IMR-90 (cell line): ENCODE measurements around the gene PCDH1. TPM values are rescaled to one million over a fixed set of nuclear protein-coding genes. Genes with fewer than 3 reads are reported as not detected.

Experiments
- ATAC-seq: fragments of 200-7000 bp; cut with Tn5 transposase; 2 replicates; pipeline ENCODE4 v1.9.1; 2020; ENCODE audit warnings: low read depth, mild to moderate bottlenecking, moderate library complexity
- BruUV-seq: library from RNA; stranded (reverse); fragments of 400-500 nt; replicated peaks from 2 replicates; lab custom pipeline; 2021; lab: Mats Ljungman, UMichigan
- CTCF ChIA-PET: fragments of 300-600 bp; formaldehyde crosslinking; extraction: SDS; loops from one replicate; lab custom pipeline; 2021; ENCODE audit warnings: antibody characterized with exemption; lab: Yijun Ruan, JAX
- POLR2A ChIA-PET: fragments of 300-600 bp; sonication (Branson Sonifier 250); formaldehyde crosslinking; loops from one replicate; lab custom pipeline; 2022; ENCODE audit warnings: antibody characterized with exemption; ENCODE audit not compliant: unreplicated experiment; lab: Charles Lee
- DNase-seq: peaks from one replicate; pipeline ENCODE4 v3.0.0; 2013
- H2AFZ ChIP-seq: replicated peaks from 2 replicates; pipeline ENCODE3; 2013; ENCODE audit warnings: low read length, mild to moderate bottlenecking; ENCODE audit not compliant: poor library complexity
- H2AK5ac ChIP-seq: 2 replicates; pipeline ENCODE4 v1.6.1; 2013; ENCODE audit warnings: low read depth, low read length, inconsistent platforms
- H2AK9ac ChIP-seq: replicated peaks from 2 replicates; pipeline ENCODE3; 2013; ENCODE audit warnings: mild to moderate bottlenecking, low read depth, low read length, moderate library complexity; ENCODE audit not compliant: poor library complexity
- H2BK120ac ChIP-seq: 2 replicates; pipeline ENCODE4 v1.6.1; 2013; ENCODE audit warnings: low read depth, low read length, inconsistent platforms
- H2BK15ac ChIP-seq: 3 replicates; pipeline ENCODE4 v1.6.1; 2013; ENCODE audit warnings: low read depth, low read length, inconsistent platforms
- H2BK20ac ChIP-seq: 2 replicates; pipeline ENCODE4 v1.6.1; 2013; ENCODE audit warnings: low read depth, mild to moderate bottlenecking, inconsistent platforms, low read length, moderate library complexity
- H2BK5ac ChIP-seq: 2 replicates; pipeline ENCODE4 v1.6.1; 2013; ENCODE audit warnings: mild to moderate bottlenecking, low read depth, low read length, inconsistent platforms; ENCODE audit not compliant: poor library complexity, severe bottlenecking
- H3K14ac ChIP-seq: replicated peaks from 2 replicates; pipeline ENCODE4 v1.6.1; 2013; ENCODE audit warnings: low read depth, low read length, inconsistent platforms
- H3K18ac ChIP-seq: 2 replicates; pipeline ENCODE4 v1.6.1; 2013; ENCODE audit warnings: low read depth, low read length, control low read depth
- H3K23ac ChIP-seq: 2 replicates; pipeline ENCODE4 v1.6.1; 2013; ENCODE audit warnings: low read depth, low read length, inconsistent platforms
- H3K27ac ChIP-seq: 2 replicates; pipeline ENCODE4 v1.5.1; 2013; ENCODE audit warnings: mild to moderate bottlenecking, control low read depth, low read length; ENCODE audit not compliant: insufficient read depth
- H3K27me3 ChIP-seq: 2 replicates; pipeline ENCODE4 v1.6.1; 2013; ENCODE audit warnings: low read length; ENCODE audit not compliant: control insufficient read depth, insufficient read depth
- H3K36me3 ChIP-seq: 2 replicates; pipeline ENCODE4 v1.6.1; 2013; ENCODE audit warnings: low read length, mixed read lengths; ENCODE audit not compliant: control insufficient read depth, insufficient read depth
- H3K4ac ChIP-seq: 2 replicates; pipeline ENCODE4 v1.6.1; 2013; ENCODE audit warnings: low read depth, low read length, inconsistent platforms
- H3K4me1 ChIP-seq: 2 replicates; pipeline ENCODE4 v1.6.1; 2013; ENCODE audit warnings: low read length, mixed read lengths; ENCODE audit not compliant: control insufficient read depth, insufficient read depth
- H3K4me2 ChIP-seq: 2 replicates; pipeline ENCODE4 v1.6.1; 2013; ENCODE audit warnings: low read depth, mild to moderate bottlenecking, control low read depth, low read length, moderate library complexity
- H3K4me3 ChIP-seq: 2 replicates; pipeline ENCODE4 v1.5.1; 2013; ENCODE audit warnings: low read depth, mild to moderate bottlenecking, control low read depth, low read length, moderate library complexity; ENCODE audit not compliant: insufficient read depth
- H3K56ac ChIP-seq: 2 replicates; pipeline ENCODE4 v1.6.1; 2013; ENCODE audit warnings: low read length, inconsistent platforms; ENCODE audit not compliant: insufficient read depth; ENCODE audit errors: extremely low read depth
- H3K79me1 ChIP-seq, 2 experiments: 2 replicates each; pipeline ENCODE4 v1.6.1; 2013; ENCODE audit warnings: low read length in 2 of 2, inconsistent platforms in 1 of 2, low read depth in 1 of 2
- H3K9ac ChIP-seq: 2 replicates; pipeline ENCODE4 v1.6.1; 2013; ENCODE audit warnings: low read depth, low read length, control low read depth
- H3K9me1 ChIP-seq: 2 replicates; pipeline ENCODE4 v1.6.1; 2013; ENCODE audit warnings: low read length, inconsistent platforms; ENCODE audit not compliant: insufficient read depth
- H3K9me3 ChIP-seq: 2 replicates; pipeline ENCODE4 v1.6.1; 2013; ENCODE audit warnings: low read length; ENCODE audit not compliant: control insufficient read depth, insufficient read depth
- H4K20me1 ChIP-seq: 2 replicates; pipeline ENCODE4 v1.6.1; 2013; ENCODE audit warnings: low read length, inconsistent platforms; ENCODE audit not compliant: insufficient read depth
- H4K5ac ChIP-seq: 2 replicates; pipeline ENCODE4 v1.6.1; 2013; ENCODE audit warnings: mild to moderate bottlenecking, low read depth, low read length, control low read depth
- H4K8ac ChIP-seq, 2 experiments: 2 replicates each; pipeline ENCODE4 v1.6.1; 2013; ENCODE audit warnings: low read depth in 2 of 2, low read length in 2 of 2, control low read depth in 1 of 2, inconsistent platforms in 1 of 2
- H4K91ac ChIP-seq: 2 replicates; pipeline ENCODE4 v1.6.1; 2013; ENCODE audit warnings: low read depth, low read length, inconsistent platforms; ENCODE audit not compliant: insufficient read depth
- BHLHE40 ChIP-seq: fragments of 150-350 bp; IDR thresholded peaks from 2 replicates; pipeline ENCODE4 v1.6.1; 2016; ENCODE audit warnings: mild to moderate bottlenecking, low read depth, low read length
- CEBPB ChIP-seq: IDR thresholded peaks from 2 replicates; pipeline ENCODE4 v1.6.1; 2012; ENCODE audit warnings: low read depth, low read length, improper control_type of control experiment
- CHD1 ChIP-seq: IDR thresholded peaks from 2 replicates; pipeline ENCODE4 v1.6.1; 2012; ENCODE audit warnings: low read depth, low read length, improper control_type of control experiment
- MXI1 ChIP-seq: IDR thresholded peaks from 2 replicates; pipeline ENCODE4 v1.6.1; 2012; ENCODE audit warnings: low read depth, mild to moderate bottlenecking, low read length, moderate library complexity, borderline replicate concordance
- NFE2L2 ChIP-seq: fragments of 150-350 bp; IDR thresholded peaks from 2 replicates; pipeline ENCODE4 v1.6.1; 2016; ENCODE audit warnings: low read depth, mild to moderate bottlenecking, low read length
- POLR2A ChIP-seq: IDR thresholded peaks from 2 replicates; pipeline ENCODE4 v1.6.1; 2012; ENCODE audit warnings: mild to moderate bottlenecking, low read depth, low read length
- RCOR1 ChIP-seq: IDR thresholded peaks from 2 replicates; pipeline ENCODE4 v1.6.1; 2012; ENCODE audit warnings: mild to moderate bottlenecking, low read length, improper control_type of control experiment; ENCODE audit not compliant: insufficient replicate concordance
- RFX5 ChIP-seq: IDR thresholded peaks from 2 replicates; pipeline ENCODE4 v1.8.0; 2012; ENCODE audit warnings: low read depth, mild to moderate bottlenecking, low read length, moderate library complexity
- SMC3 ChIP-seq: fragments of 150-350 bp; IDR thresholded peaks from 2 replicates; pipeline ENCODE4 v1.6.1; 2016; ENCODE audit warnings: low read depth, mild to moderate bottlenecking, antibody characterized with exemption, low read length, moderate library complexity
- USF2 ChIP-seq: fragments of 150-350 bp; IDR thresholded peaks from 2 replicates; pipeline ENCODE4 v1.6.1; 2017; ENCODE audit warnings: mild to moderate bottlenecking, antibody characterized with exemption, low read length, low read depth
- WGBS, 2 experiments: methylation state at CpG; one replicate each; pipeline versions ENCODE4 v1.1.5 to v1.1.7; 2013; ENCODE audit warnings: missing lambda C conversion rate in 2 of 2; ENCODE audit not compliant: insufficient read length in 1 of 2; ENCODE audit errors: extremely low coverage in 2 of 2; 5-methylcytosine and 5-hydroxymethylcytosine counted together
- dilution Hi-C: fragments of 300-500 bp; cut with HindIII; formaldehyde crosslinking; loops from one replicate; pipeline ENCODE4 v1.14.3; 2018; ENCODE audit warnings: low sequenced_read_pairs; ENCODE audit not compliant: unreplicated experiment
- in situ Hi-C: fragments of 300-500 bp; cut with MboI; formaldehyde crosslinking; loops from 3 replicates; pipeline ENCODE4 v1.14.3; 2019; ENCODE audit warnings: low sequenced_read_pairs, inconsistent platforms, mixed read lengths
- intact Hi-C: fragments of 100-400 bp; cut with micrococcal nuclease; formaldehyde crosslinking; loops from 2 replicates; pipeline ENCODE4 v1.10.0; 2022
- polyA plus RNA-seq, 3 experiments: library from polyadenylated mRNA; depleted of rRNA; stranded (reverse); fragments of >200 nt; gene quantifications; 2 replicates each; pipeline ENCODE4 v1.2.3, GENCODE V29; 2012; ENCODE audit warnings: low replicate concordance in 1 of 3
- total RNA-seq: library from RNA; depleted of rRNA; stranded (reverse); fragments of >200 nt; gene quantifications from 2 replicates; pipeline ENCODE4 v1.2.3, GENCODE V29; 2012
- TF ChIP-seq, protein P1 (sequence below): fragments of 150-350 bp; IDR thresholded peaks from 2 replicates; pipeline ENCODE4 v1.6.1; 2016; ENCODE audit warnings: low read depth, mild to moderate bottlenecking, low read length, moderate library complexity, borderline replicate concordance
- TF ChIP-seq, protein P2 (sequence below): conservative IDR thresholded peaks from 2 replicates; pipeline ENCODE4 v1.5.1; 2012; ENCODE audit warnings: mild to moderate bottlenecking, low read depth, low read length, improper control_type of control experiment

Gene PCDH1
- total and polyA plus RNA-seq, 2 of the 4 experiments (the other 2 are of a cell fraction) = 0.74 to 0.90 TPM

- no peak for TF ChIP-seq USF2
- no peak for TF ChIP-seq NFE2L2
Observed at GRCh38 chr5:141879941-141880738, 1.9 kb upstream of the PCDH1 start (continued).

DNA sequence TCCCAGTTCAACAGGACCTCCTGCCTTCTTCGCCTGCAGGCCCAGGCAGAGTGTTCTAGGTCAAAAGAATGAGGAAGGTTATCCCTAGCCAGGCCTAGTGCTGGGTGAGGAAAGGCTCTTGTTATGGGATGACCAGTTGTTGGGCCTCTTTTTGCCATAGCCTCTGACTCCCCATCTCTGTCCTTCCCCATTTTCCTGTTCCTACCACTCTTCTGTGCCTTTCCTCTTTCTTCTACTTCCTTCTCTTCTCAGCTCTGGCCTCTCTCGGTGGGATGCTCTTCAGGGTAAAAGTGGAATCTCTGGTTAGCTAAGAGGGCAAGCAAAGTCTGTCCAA is 1.2 kb upstream of the PCDH1 start:
- no peak overlapping the region for H3K4ac ChIP-seq
- peaks cover 83% of the 10 kb centered on the region for H3K27me3 ChIP-seq
- no peak overlapping the region for H2BK120ac ChIP-seq
- no peak overlapping the region for H2BK15ac ChIP-seq
- no peak overlapping the region for H4K91ac ChIP-seq
- H3K9ac ChIP-seq = no peak overlapping the region
- ATAC-seq (no peak), DNase-seq (no peak)
- H3K9me1 ChIP-seq = no peaks in the 10 kb centered on the region
- H2AK9ac ChIP-seq = peak overlapping the region; percentile 74
- in situ Hi-C loops (loop anchor here (5.0 kb wide), 1 partner anchor 78 kb away; the partner anchor contains the start of gene PCDH12), intact Hi-C loops (loop anchor here (1.0 kb wide), 4 partner anchors 122 to 214 kb away; no protein-coding TSS in a partner anchor), dilution Hi-C loops (no loop called here)
- H2AK5ac ChIP-seq = no peak overlapping the region
- H3K4me2 ChIP-seq = no peak overlapping the region
- no peaks in the 10 kb centered on the region for H3K79me1 ChIP-seq
- H2BK20ac ChIP-seq = no peak overlapping the region
- H3K23ac ChIP-seq = no peak overlapping the region
- no peak overlapping the region for H3K4me3 ChIP-seq
- no peak overlapping the region for H3K56ac ChIP-seq
- H4K8ac ChIP-seq = no peak overlapping the region
- no peak overlapping the region for H3K14ac ChIP-seq
- no CpG with 5 or more reads among the region's 2 CpGs for WGBS, 2 experiments
- H3K18ac ChIP-seq = no peak overlapping the region
- H4K20me1 ChIP-seq = peaks cover 2% of the 10 kb centered on the region; the same call in 1 of the 2 replicates
- H3K27ac ChIP-seq = no peak overlapping the region
- ChIA-PET POLR2A (no interaction called here), CTCF (interaction anchor here (0.5 to 4.3 kb wide), 20 partner anchors 10 to 214 kb away, joined by 3 to 31 read pairs (median 4); partner anchors contain the start of gene RNF14)
- no peak overlapping the region for H2BK5ac ChIP-seq
- H3K9me3 ChIP-seq = 0 out of 2 replicates have a peak, but pooled peaks cover 2% of the 10 kb centered on the region
- peak overlapping the region; percentile 77 for H2AFZ ChIP-seq
- BruUV-seq = no TSS peak
- H3K4me1 ChIP-seq = peaks cover 8% of the 10 kb centered on the region; the same call in 1 of the 2 replicates
- H4K5ac ChIP-seq = no peak overlapping the region
- H3K36me3 ChIP-seq = no peaks in the 10 kb centered on the region
- TF ChIP-seq, protein P1, sequence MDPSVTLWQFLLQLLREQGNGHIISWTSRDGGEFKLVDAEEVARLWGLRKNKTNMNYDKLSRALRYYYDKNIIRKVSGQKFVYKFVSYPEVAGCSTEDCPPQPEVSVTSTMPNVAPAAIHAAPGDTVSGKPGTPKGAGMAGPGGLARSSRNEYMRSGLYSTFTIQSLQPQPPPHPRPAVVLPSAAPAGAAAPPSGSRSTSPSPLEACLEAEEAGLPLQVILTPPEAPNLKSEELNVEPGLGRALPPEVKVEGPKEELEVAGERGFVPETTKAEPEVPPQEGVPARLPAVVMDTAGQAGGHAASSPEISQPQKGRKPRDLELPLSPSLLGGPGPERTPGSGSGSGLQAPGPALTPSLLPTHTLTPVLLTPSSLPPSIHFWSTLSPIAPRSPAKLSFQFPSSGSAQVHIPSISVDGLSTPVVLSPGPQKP = no peak
- no peak for TF ChIP-seq MXI1
- TF ChIP-seq CHD1 = no peak
- TF ChIP-seq RCOR1 = no peak
- TF ChIP-seq BHLHE40 = no peak
- TF ChIP-seq SMC3 = no peak
- TF ChIP-seq POLR2A = no peak
- TF ChIP-seq, protein P2, sequence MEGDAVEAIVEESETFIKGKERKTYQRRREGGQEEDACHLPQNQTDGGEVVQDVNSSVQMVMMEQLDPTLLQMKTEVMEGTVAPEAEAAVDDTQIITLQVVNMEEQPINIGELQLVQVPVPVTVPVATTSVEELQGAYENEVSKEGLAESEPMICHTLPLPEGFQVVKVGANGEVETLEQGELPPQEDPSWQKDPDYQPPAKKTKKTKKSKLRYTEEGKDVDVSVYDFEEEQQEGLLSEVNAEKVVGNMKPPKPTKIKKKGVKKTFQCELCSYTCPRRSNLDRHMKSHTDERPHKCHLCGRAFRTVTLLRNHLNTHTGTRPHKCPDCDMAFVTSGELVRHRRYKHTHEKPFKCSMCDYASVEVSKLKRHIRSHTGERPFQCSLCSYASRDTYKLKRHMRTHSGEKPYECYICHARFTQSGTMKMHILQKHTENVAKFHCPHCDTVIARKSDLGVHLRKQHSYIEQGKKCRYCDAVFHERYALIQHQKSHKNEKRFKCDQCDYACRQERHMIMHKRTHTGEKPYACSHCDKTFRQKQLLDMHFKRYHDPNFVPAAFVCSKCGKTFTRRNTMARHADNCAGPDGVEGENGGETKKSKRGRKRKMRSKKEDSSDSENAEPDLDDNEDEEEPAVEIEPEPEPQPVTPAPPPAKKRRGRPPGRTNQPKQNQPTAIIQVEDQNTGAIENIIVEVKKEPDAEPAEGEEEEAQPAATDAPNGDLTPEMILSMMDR = no peak
- TF ChIP-seq NFE2L2 = no peak
- no peak for TF ChIP-seq CEBPB
- no peak for TF ChIP-seq RFX5
